Gastrocnemius medialis (tissue), 4 donors: ENCODE measurements around the gene MARK3. TPM values are rescaled to one million over a fixed set of nuclear protein-coding genes. Genes with fewer than 3 reads are reported as not detected.

ENCODE experiments used
- ATAC-seq, 2 donors: fragments of 150-250 bp; one replicate each; pipeline ENCODE4 v1.9.1; 2016
- DNase-seq, 2 donors: peaks; one replicate each; pipeline ENCODE4 v3.0.0-alpha.2; 2019
- H3K27ac ChIP-seq, 4 donors: fragments of 200-600 bp; sonication (generic); 1 replicate in 1 of 4; 2 replicates in 3 of 4; pipeline ENCODE4 v1.5.1; 2016 to 2018; ENCODE audit warnings: mild to moderate bottlenecking in 2 of 4, moderate library complexity in 1 of 4
- H3K27me3 ChIP-seq, 3 donors: fragments of 200-600 bp; sonication (generic) in 2 of 3; 1 replicate in 1 of 3; 2 replicates in 2 of 3; pipeline versions ENCODE4 v1.5.1 to v1.6.0; 2016 to 2019; ENCODE audit warnings: mild to moderate bottlenecking in 1 of 3, moderate library complexity in 1 of 3
- H3K36me3 ChIP-seq, 2 donors: fragments of 200-600 bp; sonication (generic) in 1 of 2; one replicate each; pipeline ENCODE4 v1.5.1; 2017 to 2018
- H3K4me1 ChIP-seq, 2 donors: fragments of 200-600 bp; sonication (generic) in 1 of 2; one replicate each; pipeline ENCODE4 v1.5.1; 2016 to 2017; ENCODE audit warnings: mild to moderate bottlenecking in 2 of 2
- H3K4me3 ChIP-seq, 4 donors: fragments of 200-600 bp; sonication (generic) in 3 of 4; 1 replicate in 1 of 4; 2 replicates in 3 of 4; pipeline ENCODE4 v1.5.1; 2016 to 2019; ENCODE audit warnings: mild to moderate bottlenecking in 2 of 4
- H3K9me3 ChIP-seq, 3 donors: fragments of 200-600 bp; sonication (generic) in 2 of 3; 1 replicate in 1 of 3; 2 replicates in 2 of 3; pipeline ENCODE4 v1.5.1; 2016 to 2019
- CTCF ChIP-seq, 5 experiments: fragments of 450-650 bp in 3 of 5; fragments of 200-600 bp in 2 of 5; sonication (generic) in 2 of 5; IDR thresholded peaks in 4 of 5; conservative IDR thresholded peaks in 1 of 5; 1 replicate in 4 of 5; 2 replicates in 1 of 5; pipeline ENCODE4 v1.5.1; 2016 to 2019; ENCODE audit warnings: antibody characterized with exemption in 5 of 5, mild to moderate bottlenecking in 3 of 5, moderate library complexity in 3 of 5
- POLR2A ChIP-seq, 2 donors: fragments of 450-650 bp; IDR thresholded peaks; one replicate each; pipeline ENCODE4 v1.6.1; 2017; ENCODE audit warnings: antibody characterized with exemption in 2 of 2, mild to moderate bottlenecking in 2 of 2, moderate library complexity in 2 of 2
- in situ Hi-C, 4 donors: fragments of 200-750 bp; cut with MboI; loops; one replicate each; pipeline versions ENCODE4 v1.15.0 to v1.8.0; 2017; ENCODE audit warnings: low sequenced_read_pairs in 4 of 4
- intact Hi-C: fragments of 100-400 bp; cut with DNase I; formaldehyde crosslinking; loops from one replicate; pipeline ENCODE4 v1.15.1; 2023; ENCODE audit warnings: low total_unique reads
- total RNA-seq, 4 donors: library from RNA; depleted of rRNA; stranded (reverse); fragments of >200 nt; gene quantifications; one replicate each; pipeline versions ENCODE4 v1.1.0 to v1.2.3, GENCODE V29; 2016

Gene MARK3
- total RNA-seq, 4 donors from 2014 or later: 60.2 to 73.1 (median 71.6) TPM

GRCh38 chr14:103408491-103409155 lies 23.4 kb downstream of the MARK3 start:
- TF ChIP-seq CTCF (IDR thresholded peaks at IDR 0.05 in 4 of 5, conservative IDR thresholded peaks at IDR 0.05 in 1 of 5) (no peak), POLR2A (IDR thresholded peaks at IDR 0.05) (no peak)
- no peak for DNase-seq
- intact Hi-C loops (no loop called here), in situ Hi-C loops (loop anchor here in 1 of 4 donors (10.0 kb wide), 1 partner anchor 284 kb away; the partner anchor contains the start of gene TNFAIP2)
- H3K36me3 ChIP-seq: peaks cover 0 to 24% of the 10 kb centered on the region in 2 donors
- H3K27ac ChIP-seq: peak overlapping the region; percentile 7 to 63 (median 28)
- peaks cover 33 to 37% of the 10 kb centered on the region in 2 donors for H3K4me1 ChIP-seq
- no peaks in the 10 kb centered on the region for H3K9me3 ChIP-seq
- no peaks in the 10 kb centered on the region for H3K27me3 ChIP-seq
- no peak overlapping the region for H3K4me3 ChIP-seq
- no peak for ATAC-seq

GRCh38 chr14:103416916-103417315 lies 31.7 kb downstream of the MARK3 start:
- intact Hi-C loops: no loop called here
- peaks cover 20 to 22% of the 10 kb centered on the region in 2 donors for H3K4me1 ChIP-seq
- no peak overlapping the region for H3K4me3 ChIP-seq

GRCh38 chr14:103418481-103418818 lies 33.2 kb downstream of the MARK3 start:
- intact Hi-C loops: no loop called here
- Histone ChIP-seq H3K4me1 (peaks cover 15 to 27% of the 10 kb centered on the region in 2 donors), H3K4me3 (no peak overlapping the region), H3K36me3 (no peaks in the 10 kb centered on the region), H3K27ac (no peak overlapping the region), H3K9me3 (no peaks in the 10 kb centered on the region), H3K27me3 (no peaks in the 10 kb centered on the region)
- in situ Hi-C loops: no loop called here
- TF ChIP-seq CTCF (IDR thresholded peaks at IDR 0.05 in 4 of 5, conservative IDR thresholded peaks at IDR 0.05 in 1 of 5) (no peak), POLR2A (IDR thresholded peaks at IDR 0.05) (no peak)
- DNase-seq (no peak), ATAC-seq (no peak)

More at GRCh38 chr14:103416916-103417315, 31.7 kb downstream of the MARK3 start:
- ATAC-seq (no peak), DNase-seq (no peak)
- H3K27ac ChIP-seq: no peak overlapping the region
- H3K27me3 ChIP-seq: no peaks in the 10 kb centered on the region
- no peak for TF ChIP-seq POLR2A (IDR thresholded peaks at IDR 0.05)
- TF ChIP-seq CTCF (IDR thresholded peaks at IDR 0.05 in 4 of 5, conservative IDR thresholded peaks at IDR 0.05 in 1 of 5): no peak
- no peaks in the 10 kb centered on the region for H3K36me3 ChIP-seq
- H3K9me3 ChIP-seq: no peaks in the 10 kb centered on the region
- in situ Hi-C loops: no loop called here

GRCh38 chr14:103421556-103421955 lies 36.3 kb downstream of the MARK3 start:
- H3K36me3 ChIP-seq: no peaks in the 10 kb centered on the region
- TF ChIP-seq POLR2A (IDR thresholded peaks at IDR 0.05) (no peak), CTCF (IDR thresholded peaks at IDR 0.05 in 4 of 5, conservative IDR thresholded peaks at IDR 0.05 in 1 of 5) (no peak)
- H3K9me3 ChIP-seq: no peaks in the 10 kb centered on the region
- DNase-seq (no peak), ATAC-seq (no peak)
- H3K4me3 ChIP-seq: no peak overlapping the region
- intact Hi-C loops (no loop called here), in situ Hi-C loops (no loop called here)
- H3K27me3 ChIP-seq: no peaks in the 10 kb centered on the region
- peaks cover 15 to 24% of the 10 kb centered on the region in 2 donors for H3K4me1 ChIP-seq
- H3K27ac ChIP-seq: no peak overlapping the region
